WERI-Rb-1 (cell line): ENCODE measurements around the gene NLRP7.
"Not testable (repeated sequence)": the region's sequence is repeated elsewhere in the genome, so short reads cannot be mapped to it uniquely, and the experiment has no call there.

ENCODE experiments used
- DNase-seq: peaks from one replicate; pipeline ENCODE4 v3.0.0-alpha.2; 2020
- H3K27ac ChIP-seq: fragments of 250-450 bp; sonication (Bioruptor Pico); 2 replicates; pipeline ENCODE4 v1.5.1; 2020; ENCODE audit warnings: mild to moderate bottlenecking, moderate library complexity
- H3K27me3 ChIP-seq: fragments of 250-450 bp; sonication (Bioruptor Pico); 2 replicates; pipeline ENCODE4 v1.5.1; 2021; ENCODE audit warnings: mild to moderate bottlenecking, low read depth, moderate library complexity; ENCODE audit not compliant: insufficient read depth, severe bottlenecking
- H3K36me3 ChIP-seq: fragments of 250-450 bp; sonication (Bioruptor Pico); 2 replicates; pipeline ENCODE4 v1.5.1; 2020; ENCODE audit warnings: mild to moderate bottlenecking, moderate library complexity
- H3K4me3 ChIP-seq: 2 replicates; pipeline ENCODE4 v1.5.1; 2011; ENCODE audit warnings: low read depth, mild to moderate bottlenecking, control low read depth, low read length
- H3K9me3 ChIP-seq: fragments of 250-450 bp; sonication (Bioruptor Pico); 2 replicates; pipeline ENCODE4 v1.5.1; 2021; ENCODE audit warnings: mild to moderate bottlenecking, moderate library complexity; ENCODE audit not compliant: severe bottlenecking
- CTCF ChIP-seq: IDR thresholded peaks from 2 replicates; pipeline ENCODE4 v1.5.1; 2011; ENCODE audit warnings: low read depth, mild to moderate bottlenecking, control low read depth, inconsistent platforms, low read length

Gene NLRP7

GRCh38 chr19:54959840-54960239 is 12.5 kb upstream of the NLRP7 start:
- H3K27me3 ChIP-seq, result peaks cover 3% of the 10 kb centered on the region
- no peak overlapping the region for H3K27ac ChIP-seq
- no peaks in the 10 kb centered on the region for H3K36me3 ChIP-seq
- no peak for TF ChIP-seq CTCF
- peaks cover 2% of the 10 kb centered on the region for H3K9me3 ChIP-seq
- H3K4me3 ChIP-seq, result no peak overlapping the region
- no peak for DNase-seq

GRCh38 chr19:54955376-54955775 is 8.0 kb upstream of the NLRP7 start:
- Histone ChIP-seq H3K27me3 (peaks cover 3% of the 10 kb centered on the region), H3K36me3 (no peaks in the 10 kb centered on the region), H3K4me3 (no peak overlapping the region), H3K9me3 (peaks cover 2% of the 10 kb centered on the region), H3K27ac (no peak overlapping the region)
- no peak for TF ChIP-seq CTCF
- no peak for DNase-seq

- not testable (repeated sequence) for H3K9me3 ChIP-seq, H3K27me3 ChIP-seq, H3K36me3 ChIP-seq, DNase-seq, H3K4me3 ChIP-seq, H3K27ac ChIP-seq
These were observed 6.0 kb upstream of the NLRP7 start for GRCh38 chr19:54953345-54953713.

DNA sequence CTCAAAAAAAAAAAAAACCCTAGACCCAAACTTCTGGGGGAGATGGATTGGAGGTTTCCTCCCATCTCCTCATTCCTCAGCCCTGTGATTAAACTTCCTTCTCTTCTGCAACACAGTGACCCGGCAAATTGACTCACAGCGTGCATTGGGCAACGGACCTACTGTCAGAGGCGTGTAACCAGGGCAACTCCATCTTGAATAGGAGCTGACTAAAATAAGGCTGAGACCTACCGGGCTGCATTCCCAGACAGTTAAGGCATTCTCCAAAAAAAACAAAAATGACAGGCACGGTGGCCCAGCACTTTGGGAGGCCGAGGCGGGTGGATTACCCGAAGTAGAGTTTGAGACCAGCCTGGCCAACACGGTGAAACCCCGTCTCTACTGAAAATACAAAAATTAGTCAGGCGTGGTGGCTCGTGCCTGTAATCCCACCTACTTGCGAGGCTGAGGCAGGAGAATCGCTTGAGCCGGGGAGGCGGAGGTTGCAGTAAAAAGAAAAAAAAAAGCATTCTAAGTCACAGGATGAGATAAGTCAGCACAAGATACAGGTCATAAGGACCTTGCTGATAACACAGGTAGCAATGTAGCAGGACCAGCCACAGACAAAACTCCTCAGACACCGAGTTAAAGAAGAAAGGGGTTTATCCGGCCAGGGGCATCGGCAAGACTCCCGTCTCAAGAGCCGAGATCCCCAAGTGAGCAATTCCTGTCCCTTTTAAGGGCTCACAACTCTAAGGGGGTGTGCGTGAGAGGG is 5.4 kb upstream of the NLRP7 start:
- no peak overlapping the region for H3K4me3 ChIP-seq
- TF ChIP-seq CTCF, result no peak
- H3K9me3 ChIP-seq, result peaks cover 2% of the 10 kb centered on the region
- no peak overlapping the region for H3K27ac ChIP-seq
- H3K36me3 ChIP-seq, result no peaks in the 10 kb centered on the region
- peaks cover 3% of the 10 kb centered on the region for H3K27me3 ChIP-seq
- DNase-seq, result no peak

DNA sequence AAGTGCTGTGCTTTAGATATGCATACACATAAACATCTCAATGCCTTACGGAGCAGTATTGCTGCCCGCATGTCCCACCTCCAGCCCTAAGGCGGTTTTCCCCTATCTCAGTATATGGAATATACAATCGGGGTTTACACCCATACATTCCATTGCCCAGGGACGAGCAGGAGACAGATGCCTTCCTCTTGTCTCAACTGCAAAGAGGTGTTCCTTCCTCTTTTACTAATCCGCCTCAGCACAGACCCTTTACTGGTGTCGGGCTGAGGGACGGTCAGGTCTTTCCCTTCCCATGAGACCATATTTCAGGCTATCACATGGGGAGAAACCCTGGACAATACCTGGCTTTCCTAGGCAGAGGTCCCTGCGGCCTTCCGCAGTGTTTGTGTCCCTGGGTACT is 3.2 kb upstream of the NLRP7 start:
- not testable (repeated sequence) for H3K9me3 ChIP-seq, H3K27ac ChIP-seq, DNase-seq, H3K4me3 ChIP-seq, H3K36me3 ChIP-seq, H3K27me3 ChIP-seq

DNA sequence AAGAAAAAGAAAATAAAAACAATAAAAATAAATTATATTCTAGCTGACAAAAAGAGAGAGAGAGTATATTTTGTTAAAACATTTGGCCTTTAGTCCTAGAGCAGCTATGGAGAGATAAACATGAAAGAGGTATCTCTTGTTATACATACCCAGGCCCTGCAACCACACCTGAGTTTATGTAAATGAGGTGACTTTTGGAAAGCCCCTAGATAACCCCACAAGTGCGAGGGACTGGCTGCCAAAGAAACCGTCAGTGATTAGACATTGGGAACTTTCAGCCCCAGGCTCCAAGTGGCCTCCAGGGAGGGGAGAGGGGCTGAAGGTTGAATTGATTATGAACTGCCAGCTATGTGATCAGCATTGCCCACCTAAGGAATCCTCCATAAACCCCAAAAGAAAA is 2.1 kb upstream of the NLRP7 start:
- Histone ChIP-seq H3K4me3 (no peak overlapping the region), H3K36me3 (no peaks in the 10 kb centered on the region)
- TF ChIP-seq CTCF, result no peak

GRCh38 chr19:54943772-54944361 is 3.5 kb downstream of the NLRP7 start:
- H3K9me3 ChIP-seq, H3K4me3 ChIP-seq, H3K27me3 ChIP-seq, H3K27ac ChIP-seq, H3K36me3 ChIP-seq, DNase-seq: not testable (repeated sequence)

More for the DNA sequence above, 2.1 kb upstream of the NLRP7 start:
- no peak overlapping the region for H3K27ac ChIP-seq
- H3K27me3 ChIP-seq, result no peaks in the 10 kb centered on the region
- no peak for DNase-seq
- H3K9me3 ChIP-seq, result no peaks in the 10 kb centered on the region

DNA sequence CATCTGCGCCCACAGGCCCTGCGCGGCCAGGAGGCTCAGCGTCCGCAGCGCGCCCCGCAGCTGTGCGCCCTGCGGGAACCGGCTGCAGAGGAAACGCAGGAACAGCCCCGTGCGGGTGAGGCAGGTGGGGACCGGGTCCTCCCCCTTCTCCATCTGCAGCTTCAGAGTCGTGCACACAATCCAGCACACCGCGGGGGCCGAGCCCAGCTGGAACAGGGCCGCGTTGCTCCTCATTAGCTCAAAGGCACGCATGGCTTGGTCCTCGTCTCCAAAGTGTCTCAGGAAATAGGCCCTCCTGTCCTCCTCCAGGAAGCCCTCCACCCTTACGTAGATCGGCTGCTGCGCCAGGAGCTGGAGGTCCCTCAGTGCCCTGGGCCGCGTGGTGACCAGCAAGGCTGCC is 7.8 kb downstream of the NLRP7 start:
- not testable (repeated sequence) for H3K27ac ChIP-seq, DNase-seq, H3K9me3 ChIP-seq, H3K4me3 ChIP-seq, H3K36me3 ChIP-seq
- H3K27me3 ChIP-seq, result peaks cover 37% of the 10 kb centered on the region
